GM10847 (cell line): Measurements from ENCODE around the gene KANSL3.

Experiments
- POLR2A ChIP-seq: IDR thresholded peaks from 2 replicates; pipeline ENCODE4 v1.6.1; 2011; ENCODE audit not compliant: insufficient read length; ENCODE audit errors: extremely low read depth

The KANSL3 gene

DNA sequence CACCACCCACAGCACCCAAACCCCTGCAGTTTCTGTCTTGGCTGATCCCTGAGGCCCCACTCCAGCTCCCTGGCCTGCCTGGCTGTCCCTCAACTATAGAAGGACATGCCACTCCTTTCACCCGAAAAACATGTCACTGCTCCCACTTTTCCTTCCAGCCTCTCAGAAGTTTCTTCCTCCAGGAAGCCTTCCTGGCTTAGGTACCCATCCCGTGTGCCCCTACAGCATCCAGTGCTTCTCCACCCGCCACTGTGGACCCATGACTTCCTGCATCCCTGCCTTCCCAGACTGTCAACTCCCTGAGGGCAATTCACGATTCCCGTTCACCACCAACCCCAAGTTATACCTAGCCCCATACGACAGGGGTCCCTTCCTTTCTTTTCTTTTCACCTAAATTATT, 80.1 kb downstream of the KANSL3 start:
- no peak for TF ChIP-seq POLR2A

DNA sequence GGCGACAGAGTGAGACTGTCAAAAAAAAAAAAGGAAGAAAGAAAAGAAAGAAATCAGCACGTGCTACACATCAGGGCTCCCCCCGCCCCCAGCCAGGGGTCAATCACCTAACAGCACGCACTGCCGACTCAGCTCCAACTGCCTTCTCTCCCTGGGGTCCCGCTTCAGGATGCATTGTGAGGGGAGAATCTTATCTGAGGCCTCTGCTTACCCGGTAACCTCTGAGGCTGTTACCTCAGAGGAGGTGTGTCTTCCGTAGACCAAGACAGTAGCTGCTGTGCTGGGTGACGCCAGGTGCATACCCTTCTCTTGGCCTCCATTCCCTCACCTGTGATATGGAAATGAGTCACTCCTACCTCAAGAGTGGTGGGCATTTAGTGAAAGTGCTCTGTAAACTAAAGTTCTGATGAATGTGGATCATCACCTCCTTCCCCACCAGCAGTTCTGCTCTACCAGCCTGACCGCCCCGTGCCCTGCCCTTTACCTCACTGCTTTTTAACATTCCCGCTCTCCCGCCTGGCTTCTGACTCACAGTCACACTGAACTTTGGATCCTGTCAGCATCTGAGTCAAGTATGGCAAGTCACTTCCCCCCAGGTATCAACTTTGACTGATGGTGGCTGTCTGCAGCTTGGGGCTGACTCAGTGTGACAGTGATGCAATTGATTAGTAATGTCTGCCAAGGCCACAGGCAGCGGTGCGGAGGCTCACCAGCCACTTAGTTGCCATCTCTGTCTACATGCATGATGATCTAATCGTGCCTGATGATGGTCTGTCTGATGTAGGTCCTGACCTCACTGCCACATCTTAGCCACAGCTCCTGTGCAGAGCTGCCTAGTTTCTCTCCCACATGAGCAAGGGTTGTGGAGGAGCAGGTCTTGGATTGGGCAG, 81.4 kb downstream of the KANSL3 start:
- no peak for TF ChIP-seq POLR2A

DNA sequence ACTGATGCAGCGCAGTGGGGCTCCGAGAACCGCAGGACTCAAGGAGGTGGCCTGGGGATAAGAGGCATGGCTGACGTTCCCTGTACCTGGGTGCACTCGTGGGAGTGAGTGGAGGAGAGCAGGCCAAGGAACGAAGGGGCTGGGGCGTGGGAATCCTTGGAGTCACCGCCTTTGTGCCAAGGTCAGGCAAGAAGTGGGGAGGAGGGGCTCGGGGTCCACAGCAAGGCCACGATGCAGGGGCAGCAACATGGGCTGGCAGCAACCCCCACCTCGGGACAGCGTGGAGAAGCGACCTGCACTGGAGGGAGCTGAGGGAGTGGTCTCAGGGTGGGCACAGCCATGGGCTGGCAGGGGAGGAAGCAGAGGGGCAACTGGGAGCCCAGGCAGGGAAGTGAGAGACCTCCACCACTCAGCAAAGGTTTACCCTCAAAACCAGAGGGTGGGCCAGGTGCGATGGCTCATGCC, 82.9 kb downstream of the KANSL3 start:
- no peak for TF ChIP-seq POLR2A

DNA sequence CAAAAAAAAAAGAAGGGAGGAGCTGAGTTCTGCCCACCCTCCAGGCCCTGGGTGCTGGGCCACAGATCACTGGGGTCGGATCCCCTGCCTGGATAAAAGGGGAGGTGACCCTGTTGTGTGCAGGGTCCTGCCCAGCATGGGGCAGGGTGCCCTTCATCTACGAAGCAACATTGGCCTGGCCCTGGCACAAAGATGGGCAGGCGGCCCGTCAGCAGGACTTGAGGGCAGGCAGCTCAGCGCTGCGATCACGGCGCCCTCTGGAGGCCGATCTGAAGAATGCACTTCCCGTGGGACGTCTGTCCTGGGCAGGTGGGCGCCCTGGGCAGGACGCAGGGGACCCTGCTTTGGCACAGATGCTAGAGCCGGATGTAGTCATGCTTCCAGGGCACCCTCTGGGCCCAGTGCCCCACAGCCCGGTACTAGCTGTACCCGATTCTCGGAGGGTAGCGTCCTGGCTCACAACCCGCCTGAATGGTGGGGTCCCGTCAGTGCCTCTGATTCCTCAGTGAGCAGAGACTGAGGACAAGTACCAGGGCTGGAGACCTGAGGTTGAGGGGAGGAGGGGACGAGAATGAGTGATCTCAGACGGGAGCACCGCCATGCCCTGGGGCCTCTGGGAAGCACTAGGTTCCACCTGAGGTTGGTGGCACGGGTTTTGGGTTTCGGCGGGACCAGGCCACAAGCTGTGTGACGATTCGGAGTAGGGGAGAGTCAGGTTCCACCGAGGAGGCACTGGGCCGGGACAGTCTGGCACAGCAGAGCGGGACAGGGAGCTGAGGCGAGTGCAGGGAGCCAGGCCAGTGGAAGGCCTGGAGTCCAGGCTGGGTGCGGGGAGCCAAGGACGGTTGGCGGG, 83.6 kb downstream of the KANSL3 start:
- no peak for TF ChIP-seq POLR2A

DNA sequence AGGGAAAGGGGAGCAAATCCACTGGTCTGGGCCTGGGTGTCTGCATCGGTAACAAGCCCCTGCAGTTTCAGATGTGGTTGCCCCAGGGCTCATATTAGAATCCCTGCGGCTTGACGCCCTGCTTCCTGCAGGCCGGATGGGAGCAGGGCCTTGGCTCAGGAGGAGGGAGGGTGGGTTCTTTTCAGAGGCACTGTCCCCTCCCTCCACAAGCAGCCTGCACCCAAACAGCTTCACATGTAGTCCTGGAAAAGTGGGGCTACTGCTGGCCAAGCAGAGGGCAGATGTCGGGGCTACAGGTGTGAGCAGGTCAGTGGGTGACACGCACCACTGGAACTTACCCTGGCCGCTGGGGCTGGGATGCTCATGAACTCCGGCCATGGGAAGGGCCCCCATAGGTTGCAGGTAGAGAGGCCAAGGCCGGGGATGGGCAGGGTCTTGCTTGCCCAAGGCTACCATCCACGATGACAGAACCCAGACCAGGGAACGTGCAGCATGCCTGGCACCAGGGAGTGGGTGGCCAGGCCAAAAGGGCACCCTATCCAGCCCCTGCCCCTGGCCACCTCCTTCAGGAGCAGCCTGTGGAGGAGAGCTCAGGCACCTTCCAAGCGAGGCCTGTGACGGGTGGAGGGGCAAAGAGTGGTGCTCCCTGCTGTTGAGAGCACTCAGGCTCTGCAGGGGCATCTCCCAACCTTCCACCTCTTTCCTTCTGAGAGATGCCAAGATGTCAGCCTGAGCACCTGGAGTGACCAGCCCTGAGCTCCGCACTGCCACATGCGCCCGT, 84.7 kb downstream of the KANSL3 start:
- TF ChIP-seq POLR2A = no peak

DNA sequence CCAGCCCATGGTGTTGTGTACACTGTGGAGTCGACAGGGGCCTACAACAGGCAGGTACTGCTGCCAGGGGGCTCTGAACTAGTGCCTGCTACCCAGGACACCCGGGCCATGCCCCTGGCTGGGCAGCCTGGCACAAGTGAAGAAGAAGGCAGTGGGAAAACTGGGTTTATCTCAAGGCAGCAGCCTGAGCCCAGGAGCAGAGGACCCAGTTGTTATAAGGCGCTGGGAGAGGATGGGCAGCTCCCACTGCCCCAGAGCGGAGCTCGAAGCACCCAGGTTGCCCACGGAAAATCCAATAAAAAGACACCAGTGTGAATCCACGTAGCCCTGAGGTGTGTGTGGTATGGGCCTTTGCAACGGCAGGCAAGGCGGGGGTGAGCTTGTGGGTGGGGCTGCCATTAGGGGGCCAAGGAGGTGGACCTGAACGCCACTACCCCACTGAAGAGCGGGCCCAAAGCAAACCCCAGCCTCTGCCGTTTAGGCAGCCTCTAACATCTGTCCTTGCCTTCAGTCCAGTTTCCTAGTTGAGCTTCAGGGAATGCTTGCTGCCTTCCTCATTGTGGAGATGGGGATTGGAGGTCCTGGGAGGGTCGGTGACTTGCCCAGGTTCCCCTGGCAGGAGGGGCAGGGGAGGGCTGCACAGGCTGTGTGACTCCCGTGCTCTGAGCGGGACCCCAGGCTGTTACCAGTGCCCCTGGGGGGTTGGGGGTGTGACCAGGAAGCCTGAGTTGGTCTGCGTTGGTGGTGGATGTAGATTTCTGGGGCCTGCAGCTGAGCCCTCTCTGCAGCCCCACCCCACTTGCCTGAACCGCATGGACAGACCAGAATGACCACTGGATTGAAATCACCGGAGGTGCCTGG, 85.6 kb downstream of the KANSL3 start:
- TF ChIP-seq POLR2A = no peak

DNA sequence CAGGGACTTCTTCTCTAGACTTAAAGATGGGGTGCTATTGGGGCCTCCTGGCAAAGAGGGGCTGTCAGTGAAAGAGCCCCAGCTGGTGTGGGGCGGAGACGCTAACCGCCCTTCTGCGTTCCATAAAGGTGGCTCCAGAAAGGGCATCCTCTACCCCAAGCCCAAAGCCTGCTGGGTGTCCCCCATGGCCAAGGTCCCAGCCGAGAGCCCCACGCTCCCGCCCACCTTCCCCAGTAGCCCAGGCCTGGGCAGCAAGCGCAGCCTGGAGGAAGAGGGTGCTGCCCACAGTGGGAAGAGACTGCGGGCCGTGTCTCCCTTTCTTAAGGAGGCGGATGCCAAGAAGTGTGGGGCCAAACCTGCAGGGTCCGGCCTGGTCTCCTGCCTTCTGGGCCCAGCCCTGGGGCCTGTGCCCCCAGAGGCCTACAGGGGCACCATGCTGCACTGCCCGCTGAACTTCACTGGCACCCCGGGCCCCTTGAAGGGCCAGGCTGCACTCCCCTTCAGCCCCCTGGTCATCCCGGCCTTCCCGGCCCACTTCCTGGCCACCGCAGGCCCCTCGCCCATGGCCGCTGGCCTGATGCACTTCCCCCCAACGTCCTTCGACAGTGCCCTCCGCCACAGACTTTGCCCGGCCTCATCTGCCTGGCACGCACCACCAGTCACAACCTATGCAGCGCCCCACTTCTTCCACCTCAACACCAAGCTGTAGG, 86.4 kb downstream of the KANSL3 start:
- no peak for TF ChIP-seq POLR2A

DNA sequence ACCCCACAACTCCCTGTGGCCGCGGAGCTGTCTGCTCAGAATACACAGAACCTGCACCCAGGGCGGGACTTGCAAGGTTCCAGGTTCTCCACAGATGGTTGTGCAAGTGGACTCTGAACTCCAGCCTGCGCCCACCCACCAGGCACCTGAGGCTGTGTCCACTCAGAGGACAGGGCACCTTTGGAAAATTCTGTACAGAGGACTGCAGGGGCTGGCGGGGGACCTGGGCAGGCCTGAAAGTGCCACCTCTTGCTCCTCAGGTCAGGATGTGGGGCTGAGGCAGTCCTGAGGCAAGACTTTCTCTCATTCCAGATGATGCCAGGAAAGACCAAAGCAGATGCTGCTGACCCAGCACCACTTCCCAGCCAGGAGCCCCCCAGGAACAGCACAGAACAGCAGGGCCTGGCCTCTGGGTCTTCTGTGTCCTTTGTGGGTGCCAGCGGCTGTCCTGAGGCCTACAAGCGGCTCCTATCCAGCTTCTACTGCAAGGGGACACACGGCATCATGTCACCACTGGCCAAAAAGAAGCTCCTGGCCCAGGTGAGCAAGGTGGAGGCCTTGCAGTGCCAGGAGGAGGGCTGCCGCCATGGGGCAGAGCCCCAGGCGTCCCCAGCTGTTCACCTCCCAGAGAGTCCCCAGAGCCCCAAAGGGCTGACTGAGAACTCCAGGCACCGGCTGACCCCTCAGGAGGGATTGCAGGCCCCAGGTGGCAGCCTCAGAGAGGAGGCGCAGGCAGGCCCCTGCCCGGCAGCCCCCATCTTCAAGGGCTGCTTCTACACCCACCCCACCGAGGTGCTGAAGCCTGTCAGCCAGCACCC, 87.1 kb downstream of the KANSL3 start:
- TF ChIP-seq POLR2A = no peak

DNA sequence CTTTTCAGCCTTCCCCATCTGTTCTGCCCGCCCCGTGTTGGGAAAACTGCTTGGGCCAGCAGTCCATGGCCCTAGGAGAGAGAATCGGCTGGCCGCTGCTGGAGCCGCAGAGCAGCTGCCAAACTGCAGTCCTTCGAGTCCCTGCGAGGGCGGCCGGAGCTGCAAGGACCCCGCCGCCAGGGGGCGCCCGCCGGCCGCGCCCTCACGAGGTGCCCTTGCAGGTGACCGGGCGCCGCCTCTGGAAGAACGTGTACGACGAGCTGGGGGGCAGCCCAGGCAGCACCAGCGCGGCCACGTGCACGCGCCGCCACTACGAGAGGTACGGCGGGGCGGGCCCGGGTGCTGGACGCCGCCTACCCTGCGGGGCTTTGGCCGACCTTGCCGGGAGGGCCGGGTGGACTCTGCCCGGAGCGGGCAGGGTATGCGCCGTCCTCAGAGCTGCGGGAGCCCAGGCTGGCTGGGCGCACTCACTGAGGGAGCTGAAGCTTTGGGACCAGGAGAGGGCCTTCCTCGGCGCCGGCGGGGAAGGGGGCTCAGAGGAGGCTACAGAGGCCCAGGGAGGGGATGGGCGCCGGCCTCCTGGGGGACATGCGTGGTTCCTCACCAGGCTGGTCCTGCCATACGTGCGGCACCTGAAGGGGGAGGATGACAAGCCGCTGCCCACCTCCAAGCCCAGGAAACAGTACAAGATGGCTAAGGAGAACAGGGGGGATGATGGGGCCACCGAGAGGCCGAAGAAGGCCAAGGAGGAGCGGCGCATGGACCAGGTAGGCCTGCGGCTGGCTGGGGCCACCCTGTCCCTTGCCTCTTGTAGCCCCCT, 87.9 kb downstream of the KANSL3 start:
- no peak for TF ChIP-seq POLR2A

DNA sequence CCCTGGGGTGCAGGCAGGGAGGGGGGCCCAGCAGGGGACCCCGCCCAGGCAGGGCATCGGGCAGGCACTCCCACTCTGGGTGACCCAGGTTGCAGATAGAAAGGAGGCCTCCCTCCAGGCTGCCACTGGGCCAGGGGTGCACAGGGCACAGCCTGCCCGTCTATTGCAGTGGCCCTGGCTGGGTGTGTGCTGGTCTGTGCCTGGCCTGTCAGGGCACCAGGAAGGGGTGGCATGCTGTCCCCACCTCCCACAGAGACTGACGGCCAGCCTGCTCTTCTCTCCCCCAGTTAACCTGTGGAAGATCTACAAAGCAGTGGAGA, 88.7 kb downstream of the KANSL3 start:
- no peak for TF ChIP-seq POLR2A

DNA sequence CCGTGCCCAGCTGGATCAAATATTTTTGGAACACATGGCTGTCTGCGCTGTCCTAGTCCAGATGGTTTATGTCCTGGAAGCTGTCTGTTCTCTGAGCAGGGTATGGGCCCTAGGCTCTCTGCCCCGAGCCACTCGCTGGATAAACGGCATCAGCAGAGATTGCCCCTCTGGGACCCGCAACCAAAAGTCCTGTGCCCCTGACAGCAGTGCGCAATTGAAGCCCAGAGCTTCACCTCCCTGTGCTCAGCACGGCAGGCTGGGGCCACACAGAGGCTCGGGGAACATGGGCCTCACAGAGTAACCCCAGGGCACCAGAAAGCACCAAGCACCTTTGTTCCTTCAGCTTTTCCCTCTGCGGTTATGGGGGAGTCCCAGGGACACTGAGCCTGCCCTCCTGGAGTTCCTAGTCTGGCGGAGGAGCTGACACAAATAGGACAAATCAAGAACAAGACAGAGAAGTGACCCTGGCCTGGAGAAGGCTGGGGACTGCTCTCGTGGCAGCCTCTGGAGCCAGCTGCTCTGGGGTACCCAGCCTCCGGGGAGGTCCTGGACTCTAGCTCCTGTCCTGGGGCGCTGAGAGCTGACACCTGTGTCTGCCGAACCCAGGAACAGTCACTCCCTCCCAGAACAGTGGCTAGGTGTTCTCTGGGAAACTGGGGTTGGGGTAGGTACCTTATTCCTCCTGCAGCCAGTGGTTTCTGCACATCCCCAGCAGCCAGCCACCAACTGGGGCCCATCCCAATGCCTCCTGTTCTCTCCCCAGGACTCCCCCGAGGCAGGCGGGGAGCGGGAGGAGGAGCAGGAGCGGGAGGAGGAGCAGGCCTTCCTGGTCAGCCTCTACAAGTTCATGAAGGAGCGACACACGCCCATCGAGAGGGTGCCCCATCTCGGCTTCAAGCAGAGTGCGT, 89.3 kb downstream of the KANSL3 start:
- no peak for TF ChIP-seq POLR2A

DNA sequence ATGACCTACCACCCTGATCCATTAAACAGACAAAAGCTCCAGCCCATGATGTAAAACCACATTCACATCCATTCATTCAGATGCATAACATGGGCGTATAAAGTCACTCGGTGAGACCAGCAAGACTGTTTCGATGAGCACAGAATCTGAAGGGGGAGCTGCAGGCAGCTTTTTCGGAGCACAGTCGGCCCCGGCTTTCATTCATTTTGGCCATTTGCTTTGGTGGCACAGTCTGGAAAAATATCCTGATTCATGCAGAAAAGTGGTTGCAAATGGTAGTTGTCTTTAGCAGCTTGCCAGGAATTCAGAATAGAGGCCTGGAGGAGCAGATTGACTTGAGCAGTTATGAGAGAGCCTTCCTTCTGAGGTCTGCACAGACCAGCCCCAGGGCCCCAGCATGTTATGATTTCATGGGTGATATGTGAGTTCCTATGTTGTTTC, 90.4 kb downstream of the KANSL3 start:
- TF ChIP-seq POLR2A = no peak
